Measurements from ENCODE around the gene TCEAL3. TPM values are rescaled to one million over a fixed set of nuclear protein-coding genes. Genes with fewer than 3 reads are reported as not detected.

Gene TCEAL3
- total RNA-seq (2021; fragmentation: NEBNext Ultra II Directional; extraction: Animal tissue kit (Norgen Biotek cat#: 25700)), result 10 to 100 TPM; 54.3 to 75.5 (median 62.7) TPM
- long read RNA-seq, transcript TCEAL3-201 (3 exons, 1,124 nt), result minor isoform, 30 of 145 reads
- long read RNA-seq, transcript TCEAL3-202 (3 exons, 1,113 nt), result major isoform, 97 of 145 reads
- long read RNA-seq, partial matches to known transcripts, result 7 of 145 reads
- long read RNA-seq, other reads (novel, unspliced or antisense), result 11 of 145 reads

- H3K9me3 Mint-ChIP-seq, result no peaks in the 10 kb centered on the region
- peak within 1 kb of the TSS; percentile 89 for H3K4me3 Mint-ChIP-seq
- H3K27ac Mint-ChIP-seq, result peak within 1 kb of the TSS; percentile 75
- H3K4me1 Mint-ChIP-seq (ENCODE audit: low read depth), result peaks cover 22% of the 10 kb centered on the region
- no peaks in the 10 kb centered on the region for H3K27me3 Mint-ChIP-seq (ENCODE audit: insufficient read depth)
- no peak for DNase-seq
- TF ChIP-seq CTCF (IDR thresholded peaks at IDR 0.05), result no peak
- peaks cover 25% of the 10 kb centered on the region for H3K36me3 Mint-ChIP-seq (ENCODE audit: low read depth)
Observed at GRCh38 chrX:103607364-103608305, at the start of gene TCEAL3. TSS of gene TCEAL3 (plus strand) at chrX:103607963. CDS start at chrX:103609065, 1,102 bp downstream.

- Mint-ChIP-seq H3K4me1 (ENCODE audit: low read depth) (peaks cover 14% of the 10 kb centered on the region), H3K27ac (no peak overlapping the region), H3K4me3 (no peak overlapping the region), H3K9me3 (no peaks in the 10 kb centered on the region), H3K36me3 (ENCODE audit: low read depth) (0 out of 2 replicates have a peak, but pooled peaks cover 3% of the 10 kb centered on the region), H3K27me3 (ENCODE audit: insufficient read depth) (no peaks in the 10 kb centered on the region; the same call in 1 of the 2 replicates)
- no peak for DNase-seq
- TF ChIP-seq CTCF (IDR thresholded peaks at IDR 0.05), result no peak
Observed at GRCh38 chrX:103560256-103560655, 47.5 kb upstream of the TCEAL3 start.

- H3K4me3 Mint-ChIP-seq, result no peak overlapping the region
- 0 out of 2 replicates have a peak, but pooled peaks cover 3% of the 10 kb centered on the region for H3K36me3 Mint-ChIP-seq (ENCODE audit: low read depth)
- no peak for DNase-seq
- no peak for TF ChIP-seq CTCF (IDR thresholded peaks at IDR 0.05)
- H3K9me3 Mint-ChIP-seq, result no peaks in the 10 kb centered on the region
- H3K27me3 Mint-ChIP-seq (ENCODE audit: insufficient read depth), result no peaks in the 10 kb centered on the region; the same call in 1 of the 2 replicates
- H3K4me1 Mint-ChIP-seq (ENCODE audit: low read depth), result peaks cover 21% of the 10 kb centered on the region
- no peak overlapping the region for H3K27ac Mint-ChIP-seq
Observed at GRCh38 chrX:103562801-103563200, 45.0 kb upstream of the TCEAL3 start.

GRCh38 chrX:103565197-103565596, 42.6 kb upstream of the TCEAL3 start:
- Mint-ChIP-seq H3K4me3 (peak overlapping the region; percentile 39; the same call in 1 of the 2 replicates), H3K36me3 (ENCODE audit: low read depth) (0 out of 2 replicates have a peak, but pooled peaks cover 3% of the 10 kb centered on the region), H3K27me3 (ENCODE audit: insufficient read depth) (no peaks in the 10 kb centered on the region; the same call in 1 of the 2 replicates), H3K27ac (peak overlapping the region; percentile 38), H3K4me1 (ENCODE audit: low read depth) (peaks cover 21% of the 10 kb centered on the region), H3K9me3 (no peaks in the 10 kb centered on the region)
- no peak for TF ChIP-seq CTCF (IDR thresholded peaks at IDR 0.05)
- no peak for DNase-seq

GRCh38 chrX:103565752-103566151, 42.0 kb upstream of the TCEAL3 start:
- peak; percentile 78 for DNase-seq
- TF ChIP-seq CTCF (IDR thresholded peaks at IDR 0.05), result no peak
- H3K9me3 Mint-ChIP-seq, result no peaks in the 10 kb centered on the region
- H3K4me3 Mint-ChIP-seq, result no peak overlapping the region; the same call in 1 of the 2 replicates
- no peak overlapping the region; the same call in 1 of the 2 replicates for H3K27ac Mint-ChIP-seq
- 0 out of 2 replicates have a peak, but pooled peaks cover 3% of the 10 kb centered on the region for H3K36me3 Mint-ChIP-seq (ENCODE audit: low read depth)
- no peaks in the 10 kb centered on the region; the same call in 1 of the 2 replicates for H3K27me3 Mint-ChIP-seq (ENCODE audit: insufficient read depth)
- H3K4me1 Mint-ChIP-seq (ENCODE audit: low read depth), result peaks cover 21% of the 10 kb centered on the region
